Astrocyte of the cerebellum (primary cell): ENCODE measurements around the gene SRSF3.

Experiments
- DNase-seq: peaks from one replicate; pipeline ENCODE4 v3.0.0-alpha.2; 2011; ENCODE audit warnings: low read depth
- H3K4me3 ChIP-seq: 2 replicates; pipeline ENCODE4 v1.5.1; 2011; ENCODE audit warnings: mild to moderate bottlenecking, low read depth, low read length, moderate library complexity
- CTCF ChIP-seq: IDR thresholded peaks from 2 replicates; pipeline ENCODE4 v1.5.1; 2012; ENCODE audit warnings: low read length, low read depth, moderate library complexity, mild to moderate bottlenecking; ENCODE audit errors: missing control alignments
- in situ Hi-C: cut with HindIII; loops from 2 replicates; pipeline ENCODE4 v1.10.0; 2017; ENCODE audit warnings: low sequenced_read_pairs

The SRSF3 gene

GRCh38 chr6:36550473-36551000 lies 43.6 kb upstream of the SRSF3 start:
- H3K4me3 ChIP-seq, result no peak overlapping the region
- in situ Hi-C loops, result no loop called here

DNA sequence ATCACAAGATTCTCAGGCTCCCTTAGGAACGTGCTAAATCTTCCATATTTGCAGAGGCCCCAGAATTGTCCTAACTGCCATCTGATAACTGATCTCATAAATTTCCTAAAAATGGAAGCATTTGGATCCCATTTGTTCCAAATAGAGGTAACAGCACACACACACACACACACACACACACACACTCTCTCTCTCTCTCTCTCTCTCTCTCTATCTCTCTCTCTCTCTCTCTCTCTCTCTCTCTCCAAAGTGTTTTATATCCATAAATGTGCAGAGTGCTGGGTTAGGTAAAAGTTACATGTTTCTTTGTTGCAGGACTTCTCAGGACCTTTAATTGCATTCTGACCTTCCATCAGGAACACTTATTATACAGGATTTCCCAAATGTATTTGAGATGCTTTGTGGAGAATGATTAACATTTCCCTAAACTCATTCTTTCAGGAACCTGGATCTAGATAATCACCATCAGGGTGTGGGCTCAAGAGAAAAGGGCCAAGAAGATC lies 38.4 kb upstream of the SRSF3 start:
- no peak overlapping the region for H3K4me3 ChIP-seq
- no peak for DNase-seq
- in situ Hi-C loops, result no loop called here
- no peak for TF ChIP-seq CTCF

More at GRCh38 chr6:36550473-36551000, 43.6 kb upstream of the SRSF3 start:
- no peak for TF ChIP-seq CTCF
- DNase-seq, result no peak

GRCh38 chr6:36556281-36556680 lies 37.9 kb upstream of the SRSF3 start:
- DNase-seq, result no peak
- no peak for TF ChIP-seq CTCF
- in situ Hi-C loops, result no loop called here
- no peak overlapping the region for H3K4me3 ChIP-seq

GRCh38 chr6:36559011-36559793 lies 35.0 kb upstream of the SRSF3 start:
- no peak overlapping the region for H3K4me3 ChIP-seq
- TF ChIP-seq CTCF, result no peak
- in situ Hi-C loops, result no loop called here
- no peak for DNase-seq

DNA sequence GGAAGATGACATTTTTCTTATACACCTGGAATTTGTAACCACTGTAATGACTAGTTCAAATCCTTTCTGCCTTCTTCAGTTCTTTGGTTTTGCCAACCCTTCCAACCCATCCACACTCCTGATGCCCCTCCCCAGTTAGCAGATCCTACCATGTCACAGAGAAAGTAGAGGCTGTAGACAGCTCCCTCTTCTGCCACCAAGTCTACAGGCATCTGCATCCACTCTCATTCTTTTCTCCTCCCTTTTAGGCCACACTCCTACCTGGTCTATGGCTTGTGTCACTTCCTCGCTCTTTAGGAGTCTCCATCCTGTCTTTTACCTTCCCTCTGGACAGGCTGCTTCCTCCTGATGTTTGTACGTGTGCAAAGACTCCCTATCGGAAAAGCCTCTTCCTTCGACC lies 33.3 kb upstream of the SRSF3 start:
- H3K4me3 ChIP-seq, result no peak overlapping the region
- no peak for DNase-seq
- in situ Hi-C loops, result loop anchor here (5.0 kb wide), 1 partner anchor 36 kb away; no protein-coding TSS in a partner anchor
- TF ChIP-seq CTCF, result no peak

- no peak for TF ChIP-seq CTCF
- DNase-seq, result no peak
- in situ Hi-C loops, result loop anchor here (5.0 kb wide), 1 partner anchor 34 kb away; no protein-coding TSS in a partner anchor
- no peak overlapping the region for H3K4me3 ChIP-seq
These were observed 30.8 kb upstream of the SRSF3 start for GRCh38 chr6:36563237-36563927.
